ENCODE results near the gene TAX1BP3. TPM values are rescaled to one million over a fixed set of nuclear protein-coding genes. Genes with fewer than 3 reads are reported as not detected.

Gene TAX1BP3
- total and polyA plus RNA-seq, 2 of the 4 experiments (the other 2 are of a cell fraction) = 146 to 176 TPM

DNA sequence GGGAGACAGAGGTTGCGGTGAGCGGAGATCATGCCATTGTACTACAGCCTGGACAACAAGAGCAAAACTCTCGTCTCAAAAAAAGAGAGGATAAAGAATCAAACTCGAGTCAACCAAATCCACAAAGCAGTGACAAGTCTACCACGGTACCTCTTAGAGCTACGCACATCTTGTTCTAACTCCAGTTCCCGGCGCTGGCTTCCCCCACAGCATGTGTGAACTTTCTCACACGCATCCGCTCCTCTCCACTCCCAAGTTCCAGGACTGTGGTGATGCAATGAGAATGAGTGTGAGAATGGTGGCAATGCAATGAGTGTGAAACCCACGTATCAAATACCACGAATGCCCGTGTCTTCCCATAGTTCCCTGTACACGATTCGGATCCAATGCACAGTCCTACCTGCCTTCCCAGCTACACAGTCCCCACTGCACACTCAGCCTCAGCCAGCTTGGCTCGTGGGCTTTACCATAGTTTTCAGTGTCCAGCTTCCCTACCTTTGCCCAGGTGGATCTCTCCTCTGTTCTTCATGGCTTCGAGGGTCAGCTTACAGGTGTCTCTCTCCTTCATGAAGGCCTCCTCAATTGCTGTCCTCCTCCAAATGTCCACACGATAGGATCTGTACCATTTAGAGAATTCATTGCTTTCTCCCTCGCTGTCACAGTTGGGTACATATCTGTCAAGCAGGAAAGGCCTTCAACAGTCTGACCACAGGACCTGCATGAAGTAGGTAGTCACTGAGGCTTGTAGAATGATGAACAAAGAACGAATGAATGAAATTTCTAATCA, 36.7 kb upstream of the TAX1BP3 start:
- H4K5ac ChIP-seq (ENCODE audit: low read depth, low read length) = no peak overlapping the region
- no peak overlapping the region for H3K14ac ChIP-seq (replicated peaks; ENCODE audit: low read depth, low read length)
- no peaks in the 10 kb centered on the region for H3K79me1 ChIP-seq (ENCODE audit: low read depth in 1 of 2, low read length in 2 of 2)
- CTCF ChIA-PET = no interaction called here
- no peaks in the 10 kb centered on the region for H3K4me1 ChIP-seq (ENCODE audit: control insufficient read depth, insufficient read depth, low read length)
- TF ChIP-seq SMC3 (IDR thresholded peaks at IDR 0.05; ENCODE audit: low read depth, low read length) = no peak
- TF ChIP-seq USF2 (IDR thresholded peaks at IDR 0.05; ENCODE audit: low read depth, low read length) = no peak
- TF ChIP-seq ELK1 (IDR thresholded peaks at IDR 0.05; ENCODE audit: borderline replicate concordance, low read depth, low read length) = no peak
- TF ChIP-seq MXI1 (IDR thresholded peaks at IDR 0.05; ENCODE audit: borderline replicate concordance, low read depth, low read length) = no peak
- no peak for TF ChIP-seq CEBPB (IDR thresholded peaks at IDR 0.05; ENCODE audit: low read depth, low read length)
- TF ChIP-seq POLR2A (IDR thresholded peaks at IDR 0.05; ENCODE audit: low read depth, low read length) = no peak
- no peak for TF ChIP-seq FOS (IDR thresholded peaks at IDR 0.05; ENCODE audit: low read depth, low read length)
- TF ChIP-seq CHD1 (IDR thresholded peaks at IDR 0.05; ENCODE audit: low read depth, low read length) = no peak
- TF ChIP-seq BHLHE40 (IDR thresholded peaks at IDR 0.05; ENCODE audit: low read depth, low read length) = no peak
- H3K23ac ChIP-seq (ENCODE audit: low read depth, low read length) = no peak overlapping the region
- H3K9me3 ChIP-seq (ENCODE audit: control insufficient read depth, insufficient read depth, low read length) = peaks cover 4% of the 10 kb centered on the region; the same call in 1 of the 2 replicates
- no peak overlapping the region for H3K9ac ChIP-seq (ENCODE audit: low read depth, low read length)
- dilution Hi-C loops (cut with HindIII; ENCODE audit: low sequenced_read_pairs, unreplicated experiment) = no loop called here
- no peak overlapping the region for H2AK5ac ChIP-seq (ENCODE audit: low read depth, low read length)
- no peak overlapping the region for H3K4ac ChIP-seq (ENCODE audit: low read depth, low read length)
- no peak overlapping the region for H2BK20ac ChIP-seq (ENCODE audit: low read depth, low read length)
- intact Hi-C loops (cut with micrococcal nuclease) = no loop called here
- H3K4me2 ChIP-seq (ENCODE audit: low read depth, low read length) = no peak overlapping the region
- H3K56ac ChIP-seq (ENCODE audit: extremely low read depth, insufficient read depth, low read length) = no peak overlapping the region
- 78% methylated on average over 7 of the region's 20 CpGs; no CpG with 5 or more reads in 1 of the 2 experiments for WGBS, 2 experiments (ENCODE audit: extremely low coverage in 2 of 2, insufficient read length in 1 of 2)
- H2BK120ac ChIP-seq (ENCODE audit: low read depth, low read length) = no peak overlapping the region
- H4K8ac ChIP-seq (ENCODE audit: low read depth in 2 of 2, low read length in 2 of 2) = no peak overlapping the region
- H2AFZ ChIP-seq (replicated peaks; ENCODE audit: low read length, poor library complexity) = no peak overlapping the region
- no peak overlapping the region for H2AK9ac ChIP-seq (replicated peaks; ENCODE audit: low read depth, low read length, poor library complexity)
- H2BK5ac ChIP-seq (ENCODE audit: low read depth, low read length, poor library complexity, severe bottlenecking) = no peak overlapping the region
- no peaks in the 10 kb centered on the region for H3K36me3 ChIP-seq (ENCODE audit: control insufficient read depth, insufficient read depth, low read length)
- H3K18ac ChIP-seq (ENCODE audit: low read depth, low read length) = no peak overlapping the region
- H3K27ac ChIP-seq (ENCODE audit: insufficient read depth, low read length) = no peak overlapping the region
- H2BK15ac ChIP-seq (ENCODE audit: low read depth, low read length) = no peak overlapping the region
- ATAC-seq (ENCODE audit: low read depth) (no peak), DNase-seq (no peak)
- POLR2A ChIA-PET (ENCODE audit: unreplicated experiment) = no interaction called here
- no peaks in the 10 kb centered on the region for H4K20me1 ChIP-seq (ENCODE audit: insufficient read depth, low read length)
- H3K4me3 ChIP-seq (ENCODE audit: insufficient read depth, low read depth, low read length) = no peak overlapping the region
- H3K9me1 ChIP-seq (ENCODE audit: insufficient read depth, low read length) = no peaks in the 10 kb centered on the region; the same call in 1 of the 2 replicates
- in situ Hi-C loops (cut with MboI; ENCODE audit: low sequenced_read_pairs) = no loop called here
- BruUV-seq (replicated peaks) = no TSS peak
- H3K27me3 ChIP-seq (ENCODE audit: control insufficient read depth, insufficient read depth, low read length) = no peaks in the 10 kb centered on the region
- no peak overlapping the region for H4K91ac ChIP-seq (ENCODE audit: insufficient read depth, low read depth, low read length)

Measured in IMR-90 (cell line).